Measurements from ENCODE around the gene SPA17. TPM values are rescaled to one million over a fixed set of nuclear protein-coding genes. Genes with fewer than 3 reads are reported as not detected.

The SPA17 gene
- total and polyA plus RNA-seq, 2 experiments from 2014 or later: 9.3 to 13.2 TPM

DNA sequence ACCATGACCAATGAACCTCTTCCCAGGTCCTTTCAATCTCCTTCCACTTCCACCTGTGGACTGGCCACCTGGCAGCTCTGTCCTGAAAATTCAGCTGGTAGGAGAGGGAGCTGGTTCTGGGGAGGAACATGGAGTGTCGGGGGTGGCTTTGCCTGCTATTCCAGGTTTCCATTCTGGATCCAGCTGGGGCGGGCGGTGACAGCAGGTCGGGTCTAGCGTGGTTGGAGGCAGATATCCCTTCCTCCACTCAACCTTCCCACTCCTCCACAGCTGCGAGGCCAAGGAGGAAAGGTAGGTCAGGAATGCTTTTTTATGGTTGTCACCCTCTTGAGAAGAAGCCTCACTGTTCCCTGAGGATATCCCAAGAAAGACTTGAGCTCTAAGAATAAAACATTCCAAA lies 69.3 kb downstream of the SPA17 start:
- no peak for DNase-seq (ENCODE audit: low read depth in 1 of 2, low spot score in 1 of 2)
- Histone ChIP-seq H3K36me3 (no peaks in the 10 kb centered on the region), H3K27ac (no peak overlapping the region), H3K4me3 (no peak overlapping the region), H3K4me1 (ENCODE audit: low read depth) (peaks cover 10% of the 10 kb centered on the region), H3K9me3 (ENCODE audit: low read depth) (no peaks in the 10 kb centered on the region), H3K27me3 (peaks cover 95% of the 10 kb centered on the region)
- TF ChIP-seq, protein P1, sequence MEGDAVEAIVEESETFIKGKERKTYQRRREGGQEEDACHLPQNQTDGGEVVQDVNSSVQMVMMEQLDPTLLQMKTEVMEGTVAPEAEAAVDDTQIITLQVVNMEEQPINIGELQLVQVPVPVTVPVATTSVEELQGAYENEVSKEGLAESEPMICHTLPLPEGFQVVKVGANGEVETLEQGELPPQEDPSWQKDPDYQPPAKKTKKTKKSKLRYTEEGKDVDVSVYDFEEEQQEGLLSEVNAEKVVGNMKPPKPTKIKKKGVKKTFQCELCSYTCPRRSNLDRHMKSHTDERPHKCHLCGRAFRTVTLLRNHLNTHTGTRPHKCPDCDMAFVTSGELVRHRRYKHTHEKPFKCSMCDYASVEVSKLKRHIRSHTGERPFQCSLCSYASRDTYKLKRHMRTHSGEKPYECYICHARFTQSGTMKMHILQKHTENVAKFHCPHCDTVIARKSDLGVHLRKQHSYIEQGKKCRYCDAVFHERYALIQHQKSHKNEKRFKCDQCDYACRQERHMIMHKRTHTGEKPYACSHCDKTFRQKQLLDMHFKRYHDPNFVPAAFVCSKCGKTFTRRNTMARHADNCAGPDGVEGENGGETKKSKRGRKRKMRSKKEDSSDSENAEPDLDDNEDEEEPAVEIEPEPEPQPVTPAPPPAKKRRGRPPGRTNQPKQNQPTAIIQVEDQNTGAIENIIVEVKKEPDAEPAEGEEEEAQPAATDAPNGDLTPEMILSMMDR (IDR thresholded peaks at IDR 0.05; ENCODE audit: low read depth, low read length): no peak

DNA sequence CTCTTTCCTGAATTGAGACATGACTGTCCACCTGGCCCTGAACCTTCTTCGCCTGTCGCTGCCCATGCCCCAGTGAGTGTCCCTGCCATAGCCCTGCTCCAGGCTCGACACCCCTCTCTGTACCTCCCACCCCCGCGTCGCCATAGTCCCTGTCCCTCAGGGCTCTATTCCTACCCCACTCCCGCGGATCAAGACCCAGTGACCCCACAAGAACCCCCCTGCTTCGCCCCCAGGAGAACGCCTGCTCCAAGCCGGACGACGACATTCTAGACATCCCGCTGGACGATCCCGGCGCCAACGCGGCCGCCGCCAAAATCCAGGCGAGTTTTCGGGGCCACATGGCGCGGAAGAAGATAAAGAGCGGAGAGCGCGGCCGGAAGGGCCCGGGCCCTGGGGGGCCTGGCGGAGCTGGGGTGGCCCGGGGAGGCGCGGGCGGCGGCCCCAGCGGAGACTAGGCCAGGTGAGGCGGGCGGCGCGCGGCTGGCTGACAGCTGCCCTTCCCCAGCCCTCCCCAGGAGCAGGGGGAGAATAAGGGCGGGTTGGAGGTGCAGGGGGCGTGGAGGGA lies 71.6 kb downstream of the SPA17 start:
- DNase-seq (ENCODE audit: low read depth in 1 of 2, low spot score in 1 of 2): no peak
- Histone ChIP-seq H3K4me1 (ENCODE audit: low read depth) (peaks cover 10% of the 10 kb centered on the region), H3K9me3 (ENCODE audit: low read depth) (no peaks in the 10 kb centered on the region), H3K36me3 (no peaks in the 10 kb centered on the region), H3K4me3 (peak overlapping the region; percentile 33), H3K27me3 (peaks cover 100% of the 10 kb centered on the region), H3K27ac (no peak overlapping the region)
- TF ChIP-seq, protein P1 (IDR thresholded peaks at IDR 0.05; ENCODE audit: low read depth, low read length): no peak

DNA sequence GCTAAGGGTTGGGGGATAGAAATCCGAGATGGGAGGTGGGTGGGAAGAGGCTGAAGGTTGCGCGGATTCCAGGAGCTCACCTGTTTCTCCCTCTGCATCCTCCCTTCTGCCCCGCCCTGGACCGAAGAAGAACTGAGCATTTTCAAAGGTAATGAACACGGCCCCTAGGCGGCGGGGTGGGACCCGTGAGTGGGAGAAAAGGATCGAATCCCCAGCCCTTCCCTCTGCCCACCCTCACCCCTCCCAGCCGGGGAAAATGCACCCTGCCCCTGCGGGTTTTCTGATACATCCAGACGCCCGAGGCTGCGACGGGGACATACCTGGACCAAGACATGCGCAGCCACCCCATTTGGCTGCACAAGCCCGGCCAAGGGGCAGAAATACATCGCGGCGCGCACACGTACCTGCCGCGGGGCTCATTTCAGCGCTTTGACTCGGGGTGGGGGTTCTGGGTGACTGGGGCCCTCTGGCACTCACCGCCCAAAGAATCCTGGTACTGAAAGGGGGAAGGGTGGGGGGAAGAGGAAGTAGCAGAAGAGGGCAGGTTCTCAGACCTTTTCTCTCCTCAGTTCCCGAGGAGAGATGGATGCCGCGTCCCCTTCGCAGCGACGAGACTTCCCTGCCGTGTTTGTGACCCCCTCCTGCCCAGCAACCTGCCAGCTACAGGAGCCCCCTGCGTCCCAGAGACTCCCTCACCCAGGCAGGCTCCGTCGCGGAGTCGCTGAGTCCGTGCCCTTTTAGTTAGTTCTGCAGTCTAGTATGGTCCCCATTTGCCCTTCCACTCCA lies 72.3 kb downstream of the SPA17 start:
- no peak overlapping the region for H3K27ac ChIP-seq
- TF ChIP-seq, protein P1 (IDR thresholded peaks at IDR 0.05; ENCODE audit: low read depth, low read length): peak; percentile 36
- H3K4me3 ChIP-seq: peak overlapping the region; percentile 33
- no peaks in the 10 kb centered on the region for H3K9me3 ChIP-seq (ENCODE audit: low read depth)
- H3K27me3 ChIP-seq: peaks cover 100% of the 10 kb centered on the region
- peaks cover 10% of the 10 kb centered on the region for H3K4me1 ChIP-seq (ENCODE audit: low read depth)
- DNase-seq (ENCODE audit: low read depth in 1 of 2, low spot score in 1 of 2): no peak
- H3K36me3 ChIP-seq: no peaks in the 10 kb centered on the region

DNA sequence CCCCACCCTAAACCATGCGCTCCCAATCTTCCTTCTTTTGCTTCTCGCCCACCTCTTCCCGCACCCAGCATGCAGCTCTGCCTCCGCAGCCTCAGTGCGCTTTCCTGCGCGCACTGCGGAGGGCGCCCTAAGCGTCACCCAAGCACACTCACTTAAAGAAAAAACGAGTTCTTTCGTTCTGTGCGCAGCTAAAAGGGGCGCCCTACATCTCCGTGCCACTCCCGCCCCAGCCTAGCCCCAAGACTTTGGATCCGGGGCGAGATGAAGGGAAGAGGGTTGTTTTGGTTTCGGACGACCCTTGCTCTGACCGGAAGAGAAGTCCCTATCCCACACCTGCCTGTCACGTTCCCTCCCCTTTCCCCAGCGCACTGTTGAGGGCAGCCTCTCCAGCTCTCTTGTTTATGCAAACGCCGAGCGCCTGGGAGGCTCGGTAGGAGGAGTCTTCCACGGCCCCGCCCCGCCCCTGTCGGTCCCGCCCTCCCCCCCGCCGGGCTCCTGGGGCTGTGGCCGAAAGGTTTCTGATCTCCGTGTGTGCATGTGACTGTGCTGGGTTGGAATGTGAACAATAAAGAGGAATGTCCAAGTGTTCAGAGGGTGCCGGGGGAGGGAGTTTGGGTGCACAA lies 73.0 kb downstream of the SPA17 start:
- peaks cover 10% of the 10 kb centered on the region for H3K4me1 ChIP-seq (ENCODE audit: low read depth)
- no peaks in the 10 kb centered on the region for H3K36me3 ChIP-seq
- peak overlapping the region; percentile 33 for H3K4me3 ChIP-seq
- peak; percentile 79 to 81 for DNase-seq (ENCODE audit: low read depth in 1 of 2, low spot score in 1 of 2)
- TF ChIP-seq, protein P1 (IDR thresholded peaks at IDR 0.05; ENCODE audit: low read depth, low read length): peak; percentile 55
- no peak overlapping the region for H3K27ac ChIP-seq
- H3K27me3 ChIP-seq: peaks cover 100% of the 10 kb centered on the region
- H3K9me3 ChIP-seq (ENCODE audit: low read depth): no peaks in the 10 kb centered on the region

Other genes starting within 250 kb of the SPA17 start
- not detected in 2 replicates for gene OR8B4, start 249.0 kb upstream of the SPA17 start, total RNA-seq
- not detected in 2 replicates for gene OR8B4, start 249.0 kb upstream of the SPA17 start, polyA plus RNA-seq
- gene OR8B8, start 228.2 kb upstream of the SPA17 start, total RNA-seq: not detected in 2 replicates
- gene OR8B8, start 228.2 kb upstream of the SPA17 start, polyA plus RNA-seq: not detected in 2 replicates
- not detected in 2 replicates for gene OR8B12, start 130.2 kb upstream of the SPA17 start, total RNA-seq
- gene OR8B12, start 130.2 kb upstream of the SPA17 start, polyA plus RNA-seq: not detected in 2 replicates
- not detected in 2 replicates for gene OR8A1, start 103.9 kb upstream of the SPA17 start, total RNA-seq
- gene OR8A1, start 103.9 kb upstream of the SPA17 start, polyA plus RNA-seq: not detected in 2 replicates
- not detected in 2 replicates for gene PANX3, start 62.5 kb upstream of the SPA17 start, total RNA-seq
- gene PANX3, start 62.5 kb upstream of the SPA17 start, polyA plus RNA-seq: not detected in 2 replicates
- gene TBRG1, start 51.0 kb upstream of the SPA17 start, total RNA-seq: 16.9 and 31.5 TPM in 2 replicates
- 22.9 and 29.1 TPM in 2 replicates for gene TBRG1, start 51.0 kb upstream of the SPA17 start, polyA plus RNA-seq
- 7.9 and 8.3 TPM in 2 replicates for gene SIAE, start 165 bp upstream of the SPA17 start, total RNA-seq
- gene SIAE, start 165 bp upstream of the SPA17 start, polyA plus RNA-seq: 5.7 and 13.2 TPM in 2 replicates
- gene NRGN, start 66.0 kb downstream of the SPA17 start, total RNA-seq: 1.1 and 2.1 TPM in 2 replicates
- gene NRGN, start 66.0 kb downstream of the SPA17 start, polyA plus RNA-seq: 1.1 and 3.5 TPM in 2 replicates
- gene VSIG2, start 78.4 kb downstream of the SPA17 start, total RNA-seq: not detected in 2 replicates
- gene VSIG2, start 78.4 kb downstream of the SPA17 start, polyA plus RNA-seq: not detected in 2 replicates
- 1.5 and 1.8 TPM in 2 replicates for gene ESAM, start 88.4 kb downstream of the SPA17 start, total RNA-seq
- 3.3 and 4.9 TPM in 2 replicates for gene ESAM, start 88.4 kb downstream of the SPA17 start, polyA plus RNA-seq
- gene MSANTD2, start 126.5 kb downstream of the SPA17 start, total RNA-seq: 13.1 and 18.0 TPM in 2 replicates
- 7.8 and 10.9 TPM in 2 replicates for gene MSANTD2, start 126.5 kb downstream of the SPA17 start, polyA plus RNA-seq
- gene ROBO3, start 191.5 kb downstream of the SPA17 start, total RNA-seq: 7.1 and 10.3 TPM in 2 replicates
- gene ROBO3, start 191.5 kb downstream of the SPA17 start, polyA plus RNA-seq: 2.6 and 6.0 TPM in 2 replicates
- 0.74 and 2.4 TPM in 2 replicates for gene ROBO4, start 224.0 kb downstream of the SPA17 start, total RNA-seq
- 0.21 and 0.46 TPM in 2 replicates for gene ROBO4, start 224.0 kb downstream of the SPA17 start, polyA plus RNA-seq
- not detected in 2 replicates for gene HEPN1, start 245.3 kb downstream of the SPA17 start, total RNA-seq
- not detected in 2 replicates for gene HEPN1, start 245.3 kb downstream of the SPA17 start, polyA plus RNA-seq

All from cardiac muscle cell (in vitro differentiated cells and primary cell).